A549 (cell line): ENCODE measurements around the gene RNF10. TPM values are rescaled to one million over a fixed set of nuclear protein-coding genes. Genes with fewer than 3 reads are reported as not detected.

Experiments
- ATAC-seq, 2 experiments: fragments of 200-7000 bp in 1 of 2; fragments of >200 bp in 1 of 2; cut with Nextera tagmentation in 1 of 2; cut with Tn5 transposase in 1 of 2; 3 replicates each; pipeline versions ENCODE4 v1.8.0 to v1.9.1; 2018 to 2020; ENCODE audit warnings: mild to moderate bottlenecking in 1 of 2, moderate library complexity in 1 of 2
- CTCF ChIA-PET: fragments of 300-600 bp; sonication (Branson Sonifier 250); formaldehyde crosslinking; extraction: SDS; loops from one replicate; lab custom pipeline; 2021; ENCODE audit warnings: antibody characterized with exemption, inconsistent platforms; lab: Yijun Ruan, JAX
- POLR2A ChIA-PET: fragments of 350-600 bp; formaldehyde crosslinking; extraction: SDS; loops from one replicate; lab custom pipeline; 2021; ENCODE audit warnings: antibody characterized with exemption, inconsistent platforms; lab: Yijun Ruan, JAX
- DNase-seq, 2 experiments: peaks; one replicate each; pipeline versions ENCODE4 v3.0.0 to v3.0.0-alpha.2; 2011 to 2016; ENCODE audit warnings: low read depth in 1 of 2, low spot score in 1 of 2
- FAIRE-seq: peaks from 2 replicates; lab custom pipeline; 2011; peaks lifted over from hg19 to GRCh38; lab: Jason Lieb, UNC
- H3K27ac ChIP-seq, 2 experiments: fragments of >200 bp; sonication (Bioruptor Twin); formaldehyde crosslinking; 3 replicates each; pipeline ENCODE4 v1.5.1; 2016 to 2017
- H3K4me1 ChIP-seq: fragments of >200 bp; sonication (Bioruptor Twin); formaldehyde crosslinking; 3 replicates; pipeline ENCODE4 v1.6.1; 2016
- H3K4me2 ChIP-seq: fragments of >200 bp; sonication (Bioruptor Twin); formaldehyde crosslinking; 3 replicates; pipeline ENCODE4 v1.6.1; 2016
- H3K4me3 ChIP-seq: fragments of >200 bp; sonication (Bioruptor Twin); formaldehyde crosslinking; 3 replicates; pipeline ENCODE4 v1.5.1; 2016
- H3K9me3 ChIP-seq: fragments of >200 bp; sonication (Bioruptor Twin); formaldehyde crosslinking; 3 replicates; pipeline ENCODE4 v1.6.1; 2016
- ATOH8 ChIP-seq: fragments of 250-450 bp; sonication (Bioruptor Pico); IDR thresholded peaks from 2 replicates; pipeline ENCODE4 v1.5.0; 2020; ENCODE audit warnings: low read depth, mild to moderate bottlenecking, moderate library complexity
- CBX2 ChIP-seq: fragments of 200-600 bp; sonication (generic); IDR thresholded peaks from 2 replicates; pipeline ENCODE4 v1.6.1; 2016; ENCODE audit warnings: low read depth, mild to moderate bottlenecking, borderline replicate concordance
- CTCF ChIP-seq: fragments of >200 bp; sonication (Bioruptor Twin); formaldehyde crosslinking; IDR thresholded peaks from 3 replicates; pipeline ENCODE4 v1.5.1; 2016
- E2F6 ChIP-seq: IDR thresholded peaks from 2 replicates; pipeline ENCODE4 v1.6.1; 2012; ENCODE audit warnings: low read depth, borderline replicate concordance
- EHF ChIP-seq: fragments of 250-450 bp; sonication (Bioruptor Pico); IDR thresholded peaks from 2 replicates; pipeline ENCODE4 v1.5.0; 2020; ENCODE audit warnings: mild to moderate bottlenecking
- ELK1 ChIP-seq: fragments of 150-350 bp; IDR thresholded peaks from 2 replicates; pipeline ENCODE4 v1.6.1; 2014; ENCODE audit warnings: low read depth, mild to moderate bottlenecking, low read length
- EP300 ChIP-seq, 2 experiments: fragments of >200 bp; sonication (Bioruptor Twin); formaldehyde crosslinking; IDR thresholded peaks; 2 replicates in 1 of 2; 3 replicates in 1 of 2; pipeline ENCODE4 v1.6.1; 2016 to 2017
- ESRRA ChIP-seq: fragments of 150-350 bp; IDR thresholded peaks from 2 replicates; pipeline ENCODE4 v1.6.1; 2014; ENCODE audit warnings: mild to moderate bottlenecking, low read length, borderline replicate concordance
- FOXS1 ChIP-seq: fragments of 250-450 bp; sonication (Bioruptor Pico); IDR thresholded peaks from 2 replicates; pipeline ENCODE4 v1.5.0; 2020; ENCODE audit warnings: mild to moderate bottlenecking, moderate library complexity
- HOXB5 ChIP-seq: fragments of 250-450 bp; sonication (Bioruptor Pico); IDR thresholded peaks from 2 replicates; pipeline ENCODE4 v1.5.0; 2020; ENCODE audit warnings: mild to moderate bottlenecking, moderate library complexity
- MAFK ChIP-seq: fragments of 450-650 bp; IDR thresholded peaks from 2 replicates; pipeline ENCODE4 v1.6.1; 2014; ENCODE audit not compliant: partially characterized antibody
- MAX ChIP-seq: IDR thresholded peaks from 2 replicates; pipeline ENCODE4 v1.6.1; 2012
- MYC ChIP-seq: IDR thresholded peaks from 2 replicates; pipeline ENCODE4 v1.6.1; 2012; ENCODE audit warnings: mild to moderate bottlenecking, inconsistent platforms, low read length, improper control_type of control experiment, borderline replicate concordance
- NFE2L2 ChIP-seq: fragments of 150-350 bp; conservative IDR thresholded peaks from 2 replicates; pipeline ENCODE4 v1.6.1; 2014; ENCODE audit warnings: low read length
- NPAS2 ChIP-seq: fragments of 250-450 bp; sonication (Bioruptor Pico); IDR thresholded peaks from 2 replicates; pipeline ENCODE4 v1.8.0; 2022; ENCODE audit warnings: mild to moderate bottlenecking, moderate library complexity, borderline replicate concordance
- NR3C1 ChIP-seq: fragments of >200 bp; sonication (Bioruptor Twin); formaldehyde crosslinking; IDR thresholded peaks from 3 replicates; pipeline ENCODE4 v1.6.1; 2017
- PHF8 ChIP-seq: fragments of 200-600 bp; sonication (generic); IDR thresholded peaks from 2 replicates; pipeline ENCODE4 v1.6.1; 2016; ENCODE audit warnings: low read depth, mild to moderate bottlenecking, antibody characterized with exemption, moderate library complexity, borderline replicate concordance
- POLR2AphosphoS2 ChIP-seq: conservative IDR thresholded peaks from 2 replicates; pipeline ENCODE4 v1.6.1; 2012; ENCODE audit warnings: low read length, improper control_type of control experiment, inconsistent platforms
- RFX5 ChIP-seq: fragments of 450-650 bp; IDR thresholded peaks from 2 replicates; pipeline ENCODE4 v1.7.1; 2014; ENCODE audit warnings: antibody characterized with exemption, mild to moderate bottlenecking, moderate library complexity
- TFCP2L1 ChIP-seq: fragments of 250-450 bp; sonication (Bioruptor Pico); IDR thresholded peaks from 2 replicates; pipeline ENCODE4 v1.5.0; 2021; ENCODE audit warnings: mild to moderate bottlenecking
- TP53 ChIP-seq: fragments of 250-450 bp; sonication (Bioruptor Pico); IDR thresholded peaks from 2 replicates; pipeline ENCODE4 v1.5.0; 2021; ENCODE audit warnings: mild to moderate bottlenecking, moderate library complexity
- ZSCAN20 ChIP-seq: fragments of 250-450 bp; sonication (Bioruptor Pico); IDR thresholded peaks from 2 replicates; pipeline ENCODE4 v1.8.0; 2022; ENCODE audit warnings: mild to moderate bottlenecking, moderate library complexity
- WGBS: methylation state at CpG from one replicate; pipeline ENCODE4 v1.1.6; 2017; ENCODE audit errors: missing lambda C conversion rate; 5-methylcytosine and 5-hydroxymethylcytosine counted together
- polyA plus RNA-seq, 4 experiments: library from polyadenylated mRNA; depleted of rRNA in 3 of 4; stranded (reverse); fragments of >200 nt; fragmentation: RNase III in 1 of 4; extraction: RNeasy Plus Mini Kit Qiagen cat#74134 plus additional on column Dnase treatment in 1 of 4; gene quantifications; 2 replicates in 3 of 4; 3 replicates in 1 of 4; pipeline ENCODE4 v1.2.3, GENCODE V29; 2011 to 2017

Gene RNF10
- polyA plus RNA-seq, 2 of the 4 experiments (the other 2 are of a cell fraction): 87.0 to 118 TPM

- TF ChIP-seq CTCF (no peak), RFX5 (no peak), HOXB5 (no peak), MAX (no peak), ELK1 (no peak), NPAS2 (CRISPR knock-in tag) (no peak), ESRRA (no peak), TP53 (no peak), POLR2AphosphoS2 (no peak), ATOH8 (CRISPR knock-in tag) (no peak), NFE2L2 (no peak)
- no peak for ATAC-seq
- H3K4me2 ChIP-seq: no peak overlapping the region
- no peak for FAIRE-seq
- ChIA-PET POLR2A (no interaction called here), CTCF (interaction anchor here (1.6 kb wide), 1 partner anchor 12 kb away, joined by 5 read pairs; no protein-coding TSS in a partner anchor)
- 90% methylated on average over 8 of the region's 8 CpGs for WGBS
- no peak overlapping the region for H3K27ac ChIP-seq
- no peaks in the 10 kb centered on the region for H3K9me3 ChIP-seq
- H3K4me3 ChIP-seq: no peak overlapping the region
- H3K4me1 ChIP-seq: no peaks in the 10 kb centered on the region
- no peak for DNase-seq
Measured at GRCh38 chr12:120508537-120508936, 25.6 kb upstream of the RNF10 start.

- 97% methylated on average over 7 of the region's 7 CpGs for WGBS
- ChIA-PET POLR2A (interaction anchor here (0.6 kb wide), 1 partner anchor 12 kb away, joined by 5 read pairs; no protein-coding TSS in a partner anchor), CTCF (interaction anchor here (1.1 kb wide), 1 partner anchor 496 kb away, joined by 3 read pairs; no protein-coding TSS in a partner anchor)
- ATAC-seq (no peak), DNase-seq (no peak), FAIRE-seq (no peak)
- Histone ChIP-seq H3K9me3 (no peaks in the 10 kb centered on the region), H3K27ac (no peak overlapping the region), H3K4me2 (no peak overlapping the region), H3K4me1 (no peaks in the 10 kb centered on the region), H3K4me3 (no peak overlapping the region)
- no peak for TF ChIP-seq MYC
- TF ChIP-seq EHF (CRISPR knock-in tag): no peak
- TF ChIP-seq CBX2: no peak
- TF ChIP-seq E2F6: no peak
- TF ChIP-seq FOXS1: no peak
- TF ChIP-seq NR3C1: no peak
- no peak for TF ChIP-seq MAFK
- TF ChIP-seq ZSCAN20: no peak
- TF ChIP-seq PHF8: no peak
- no peak for TF ChIP-seq NPAS2 (CRISPR knock-in tag)
- no peak for TF ChIP-seq TFCP2L1 (CRISPR knock-in tag)
- TF ChIP-seq EP300 (IDR thresholded peaks at IDR 0.05): no peak
- no peak for TF ChIP-seq NFE2L2
Measured at GRCh38 chr12:120514002-120514401, 20.2 kb upstream of the RNF10 start.
